Trophoblast cell (in vitro differentiated cells and primary cell): ENCODE results near the gene RTF2. TPM values are rescaled to one million over a fixed set of nuclear protein-coding genes. Genes with fewer than 3 reads are reported as not detected.

Experiments used
- DNase-seq, 2 donors: peaks; one replicate each; pipeline ENCODE4 v3.0.0-alpha.2; 2016
- H2AFZ ChIP-seq: 2 replicates; pipeline ENCODE4 v1.6.1; 2013; ENCODE audit warnings: low read length, moderate library complexity, mild to moderate bottlenecking; ENCODE audit not compliant: insufficient read depth, poor library complexity
- H2AK5ac ChIP-seq: 2 replicates; pipeline ENCODE4 v1.6.1; 2013; ENCODE audit warnings: mild to moderate bottlenecking, low read length
- H2BK120ac ChIP-seq: 2 replicates; pipeline ENCODE4 v1.6.1; 2013; ENCODE audit warnings: low read length, mild to moderate bottlenecking, moderate library complexity; ENCODE audit not compliant: insufficient read depth, poor library complexity
- H2BK12ac ChIP-seq: 2 replicates; pipeline ENCODE4 v1.6.1; 2013; ENCODE audit warnings: mild to moderate bottlenecking, low read length, moderate library complexity
- H2BK5ac ChIP-seq: 2 replicates; pipeline ENCODE4 v1.6.1; 2013; ENCODE audit warnings: low read length, low read depth, moderate library complexity, mild to moderate bottlenecking; ENCODE audit not compliant: poor library complexity
- H3K14ac ChIP-seq: 2 replicates; pipeline ENCODE4 v1.6.1; 2013; ENCODE audit warnings: mild to moderate bottlenecking, low read length
- H3K18ac ChIP-seq: 2 replicates; pipeline ENCODE4 v1.6.1; 2013; ENCODE audit warnings: mild to moderate bottlenecking, low read length
- H3K23ac ChIP-seq: 2 replicates; pipeline ENCODE4 v1.6.1; 2013; ENCODE audit warnings: low read length
- H3K27ac ChIP-seq: 2 replicates; pipeline ENCODE4 v1.5.1; 2013; ENCODE audit warnings: low read depth, mild to moderate bottlenecking, inconsistent platforms, low read length, moderate library complexity
- H3K27me3 ChIP-seq: 2 replicates; pipeline ENCODE4 v1.6.1; 2013; ENCODE audit warnings: inconsistent platforms, mild to moderate bottlenecking, low read length, moderate library complexity; ENCODE audit not compliant: insufficient read depth
- H3K36me3 ChIP-seq, 2 experiments: 1 replicate in 1 of 2; 2 replicates in 1 of 2; pipeline ENCODE4 v1.6.1; 2013; ENCODE audit warnings: low read length in 2 of 2, mild to moderate bottlenecking in 2 of 2, moderate library complexity in 1 of 2; ENCODE audit not compliant: insufficient read depth in 2 of 2, control insufficient read depth in 1 of 2
- H3K4ac ChIP-seq: 2 replicates; pipeline ENCODE4 v1.6.1; 2013; ENCODE audit warnings: low read depth, mild to moderate bottlenecking, low read length, moderate library complexity
- H3K4me1 ChIP-seq, 2 experiments: 1 replicate in 1 of 2; 2 replicates in 1 of 2; pipeline ENCODE4 v1.6.1; 2013; ENCODE audit warnings: low read length in 2 of 2, mild to moderate bottlenecking in 2 of 2, moderate library complexity in 1 of 2; ENCODE audit not compliant: insufficient read depth in 2 of 2, control insufficient read depth in 1 of 2
- H3K4me2 ChIP-seq: 2 replicates; pipeline ENCODE4 v1.6.1; 2013; ENCODE audit warnings: inconsistent platforms, mild to moderate bottlenecking, low read length, moderate library complexity
- H3K4me3 ChIP-seq: 2 replicates; pipeline ENCODE4 v1.5.1; 2013; ENCODE audit warnings: mild to moderate bottlenecking, low read depth, low read length, inconsistent platforms
- H3K79me1 ChIP-seq: one replicate; pipeline ENCODE4 v1.6.1; 2013; ENCODE audit warnings: low read length
- H3K79me2 ChIP-seq: 2 replicates; pipeline ENCODE4 v1.6.1; 2013; ENCODE audit warnings: low read length, mild to moderate bottlenecking; ENCODE audit not compliant: control insufficient read depth, insufficient read depth, poor library complexity
- H3K9ac ChIP-seq: 2 replicates; pipeline ENCODE4 v1.6.1; 2013; ENCODE audit warnings: mild to moderate bottlenecking, low read length
- H3K9me3 ChIP-seq: 2 replicates; pipeline ENCODE4 v1.6.1; 2013; ENCODE audit warnings: low read depth, mild to moderate bottlenecking, control low read depth, inconsistent platforms, low read length; ENCODE audit not compliant: insufficient read depth
- H4K12ac ChIP-seq: 2 replicates; pipeline ENCODE4 v1.6.1; 2013; ENCODE audit warnings: low read depth, mild to moderate bottlenecking, low read length, moderate library complexity
- H4K8ac ChIP-seq: 2 replicates; pipeline ENCODE4 v1.6.1; 2013; ENCODE audit warnings: low read depth, mild to moderate bottlenecking, low read length, moderate library complexity
- H4K91ac ChIP-seq: one replicate; pipeline ENCODE4 v1.6.1; 2013; ENCODE audit warnings: low read depth, mild to moderate bottlenecking, low read length, moderate library complexity
- WGBS: extraction: QIAGEN DNeasy Blood & Tissue Kit; methylation state at CpG from one replicate; pipeline ENCODE4 v1.1.7; 2013; ENCODE audit warnings: missing lambda C conversion rate; ENCODE audit not compliant: insufficient read length, insufficient coverage; ENCODE audit errors: extremely low coverage; 5-methylcytosine and 5-hydroxymethylcytosine counted together
- polyA plus RNA-seq: library from polyadenylated mRNA; stranded (reverse); fragments of 200-250 nt; gene quantifications from 2 replicates; pipeline ENCODE4 v1.2.3, GENCODE V29; 2013

RTF2 gene
- polyA plus RNA-seq: 61.2 and 61.7 TPM in 2 replicates

GRCh38 chr20:56468316-56469076 is at the start of gene RTF2:
RTF2 (plus strand) TSS chr20:56468627; CDS start chr20:56468698, 71 bp downstream.
- peak within 1 kb of the TSS; percentile 89 for H3K4me2 ChIP-seq
- H2AFZ ChIP-seq: peak within 1 kb of the TSS; percentile 72
- H3K9ac ChIP-seq: peak within 1 kb of the TSS; percentile 97
- H2BK5ac ChIP-seq: peak within 1 kb of the TSS; percentile 55
- H3K79me1 ChIP-seq: peaks cover 2% of the 10 kb centered on the region
- no peak within 1 kb of the TSS for H2AK5ac ChIP-seq
- peak within 1 kb of the TSS; percentile 53 for H4K91ac ChIP-seq
- peak within 1 kb of the TSS; percentile 95 for H4K8ac ChIP-seq
- H3K79me2 ChIP-seq: peaks cover 2% of the 10 kb centered on the region
- H3K23ac ChIP-seq: no peak within 1 kb of the TSS
- peaks cover 2 to 6% of the 10 kb centered on the region in 2 experiments for H3K4me1 ChIP-seq
- WGBS: no CpG with 5 or more reads among the region's 55 CpGs
- H2BK120ac ChIP-seq: peak within 1 kb of the TSS; percentile 57
- DNase-seq: peak; percentile 96 to 98
- H3K36me3 ChIP-seq: peaks cover 5 to 11% of the 10 kb centered on the region in 2 experiments
- no peak within 1 kb of the TSS for H2BK12ac ChIP-seq
- no peaks in the 10 kb centered on the region for H3K9me3 ChIP-seq
- no peak within 1 kb of the TSS for H3K14ac ChIP-seq
- peak within 1 kb of the TSS; percentile 71 for H3K4ac ChIP-seq
- H3K4me3 ChIP-seq: peak within 1 kb of the TSS; percentile 96
- peak within 1 kb of the TSS; percentile 74 for H3K18ac ChIP-seq
- no peak within 1 kb of the TSS for H3K27ac ChIP-seq
- no peaks in the 10 kb centered on the region for H3K27me3 ChIP-seq
- peak within 1 kb of the TSS; percentile 94 for H4K12ac ChIP-seq

DNA sequence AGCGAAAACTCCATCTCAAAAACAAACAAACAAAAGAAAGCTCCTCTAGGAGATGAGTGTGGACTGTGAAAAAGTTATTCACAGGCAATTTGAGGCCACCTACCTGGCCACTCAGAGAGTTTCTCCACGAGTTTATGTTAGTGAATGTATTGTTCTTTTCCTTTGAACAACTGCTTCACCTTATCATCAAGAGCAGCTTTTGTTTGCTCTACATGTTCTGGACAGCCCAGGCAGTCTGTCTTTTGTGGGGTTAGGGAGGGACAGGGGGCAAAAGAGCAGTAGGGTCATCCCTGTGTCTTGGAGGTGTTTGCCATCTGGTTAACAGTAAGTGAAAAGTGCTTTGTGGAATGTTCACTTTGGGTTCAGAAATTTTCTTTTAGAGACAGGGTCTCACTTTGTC is 48.4 kb upstream of the RTF2 start:
- Histone ChIP-seq H3K79me2 (no peaks in the 10 kb centered on the region), H3K79me1 (no peaks in the 10 kb centered on the region), H3K4me2 (no peak overlapping the region), H4K8ac (no peak overlapping the region), H3K27me3 (no peaks in the 10 kb centered on the region), H2BK120ac (no peak overlapping the region), H3K23ac (no peak overlapping the region), H4K12ac (no peak overlapping the region), H3K4me3 (no peak overlapping the region), H3K9me3 (no peaks in the 10 kb centered on the region), H2BK5ac (no peak overlapping the region), H3K4me1 (peaks cover 3 to 8% of the 10 kb centered on the region in 2 experiments), H2AFZ (no peak overlapping the region), H3K36me3 (no peaks in the 10 kb centered on the region), H3K27ac (no peak overlapping the region), H3K4ac (no peak overlapping the region), H3K14ac (no peak overlapping the region), H3K18ac (no peak overlapping the region), H2BK12ac (no peak overlapping the region), H3K9ac (no peak overlapping the region), H2AK5ac (no peak overlapping the region), H4K91ac (no peak overlapping the region)
- DNase-seq: no peak
- WGBS: no CpG with 5 or more reads among the region's 2 CpGs

DNA sequence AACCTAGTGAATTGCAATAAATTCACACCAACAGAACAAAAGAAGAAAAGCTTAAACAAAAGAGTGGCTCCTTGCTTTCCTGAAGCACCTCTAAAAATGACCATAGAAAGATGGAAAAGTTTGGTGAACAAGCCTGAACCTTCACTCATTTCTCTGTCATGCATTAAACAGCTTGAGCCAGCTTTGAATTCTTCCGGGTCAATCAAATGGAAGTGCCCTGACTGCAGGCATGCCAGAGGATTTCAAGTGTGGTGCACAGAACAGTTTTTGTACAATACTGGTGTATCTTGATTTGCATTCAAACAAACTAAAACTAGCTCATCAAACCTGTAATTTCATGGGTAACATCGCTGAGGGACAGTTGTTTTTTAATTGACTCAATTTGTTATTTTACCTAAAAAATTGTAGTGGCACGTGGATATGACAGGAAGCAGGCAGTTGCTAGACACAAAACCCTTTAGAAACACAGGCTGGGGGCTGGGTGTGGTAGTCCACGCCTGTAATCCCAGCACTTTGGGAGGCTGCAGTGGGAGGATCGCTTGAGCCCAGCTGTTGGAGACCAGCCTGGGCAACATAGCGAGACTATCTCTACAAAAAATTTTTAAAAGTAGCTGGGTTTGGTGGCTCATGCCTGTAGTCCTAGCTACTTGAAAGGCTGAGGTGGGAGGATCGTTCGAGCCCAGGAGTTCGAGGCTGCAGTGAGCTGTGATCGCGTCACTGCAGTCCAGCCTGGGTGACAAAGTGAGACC is 47.3 kb upstream of the RTF2 start:
- H3K27me3 ChIP-seq: no peaks in the 10 kb centered on the region
- no peaks in the 10 kb centered on the region for H3K79me2 ChIP-seq
- no peaks in the 10 kb centered on the region for H3K36me3 ChIP-seq
- H4K8ac ChIP-seq: no peak overlapping the region
- H3K23ac ChIP-seq: no peak overlapping the region
- no peak overlapping the region for H3K14ac ChIP-seq
- no peak overlapping the region for H3K4ac ChIP-seq
- H3K79me1 ChIP-seq: no peaks in the 10 kb centered on the region
- H4K12ac ChIP-seq: no peak overlapping the region
- H4K91ac ChIP-seq: no peak overlapping the region
- WGBS: no CpG with 5 or more reads among the region's 11 CpGs
- H3K9ac ChIP-seq: no peak overlapping the region
- peaks cover 3 to 8% of the 10 kb centered on the region in 2 experiments for H3K4me1 ChIP-seq
- H3K18ac ChIP-seq: no peak overlapping the region
- H2AFZ ChIP-seq: no peak overlapping the region
- no peak for DNase-seq
- H2BK12ac ChIP-seq: no peak overlapping the region
- no peaks in the 10 kb centered on the region for H3K9me3 ChIP-seq
- no peak overlapping the region for H3K4me3 ChIP-seq
- no peak overlapping the region for H2BK120ac ChIP-seq
- H3K27ac ChIP-seq: no peak overlapping the region
- H2AK5ac ChIP-seq: no peak overlapping the region
- H2BK5ac ChIP-seq: no peak overlapping the region
- no peak overlapping the region for H3K4me2 ChIP-seq

GRCh38 chr20:56422076-56422823 is 46.2 kb upstream of the RTF2 start:
- WGBS: no CpG with 5 or more reads among the region's 9 CpGs
- peaks cover 3 to 8% of the 10 kb centered on the region in 2 experiments for H3K4me1 ChIP-seq
- no peak overlapping the region for H4K8ac ChIP-seq
- no peak overlapping the region for H3K18ac ChIP-seq
- no peak overlapping the region for H3K14ac ChIP-seq
- H4K12ac ChIP-seq: no peak overlapping the region
- no peak overlapping the region for H2AFZ ChIP-seq
- no peak overlapping the region for H3K23ac ChIP-seq
- H3K9me3 ChIP-seq: no peaks in the 10 kb centered on the region
- H2BK120ac ChIP-seq: no peak overlapping the region
- no peaks in the 10 kb centered on the region for H3K27me3 ChIP-seq
- H3K27ac ChIP-seq: no peak overlapping the region
- H3K4me3 ChIP-seq: no peak overlapping the region
- H3K9ac ChIP-seq: no peak overlapping the region
- no peak overlapping the region for H2AK5ac ChIP-seq
- peak overlapping the region; percentile 73 for H2BK12ac ChIP-seq
- no peak overlapping the region for H3K4ac ChIP-seq
- no peaks in the 10 kb centered on the region for H3K79me1 ChIP-seq
- no peak overlapping the region for H2BK5ac ChIP-seq
- no peaks in the 10 kb centered on the region for H3K36me3 ChIP-seq
- peak; percentile 18 to 65 for DNase-seq
- H4K91ac ChIP-seq: no peak overlapping the region
- no peaks in the 10 kb centered on the region for H3K79me2 ChIP-seq
- H3K4me2 ChIP-seq: no peak overlapping the region
